Fibroblast of lung (primary cell): Measurements from ENCODE around the gene CDKAL1.
"Not testable (repeated sequence)": the region's sequence is repeated elsewhere in the genome, so short reads cannot be mapped to it uniquely, and the experiment has no call there.

ENCODE experiments used
- CTCF ChIP-seq, 2 donors: IDR thresholded peaks in 1 of 2; conservative IDR thresholded peaks in 1 of 2; 1 replicate in 1 of 2; 2 replicates in 1 of 2; pipeline ENCODE4 v1.5.1; 2011 to 2012; ENCODE audit warnings: low read length in 2 of 2, control low read depth in 1 of 2, inconsistent platforms in 1 of 2, low read depth in 1 of 2, mild to moderate bottlenecking in 1 of 2
- EZH2 ChIP-seq: IDR thresholded peaks from 2 replicates; pipeline ENCODE4 v1.5.1; 2012; ENCODE audit warnings: low read length, control low read depth, mild to moderate bottlenecking; ENCODE audit errors: missing control alignments

GRCh38 chr6:20594299-20594853 is 60.1 kb downstream of the CDKAL1 start:
- TF ChIP-seq CTCF (conservative IDR thresholded peaks at IDR 0.05 in 1 of 2, IDR thresholded peaks at IDR 0.05 in 1 of 2; ENCODE audit: low read depth in 1 of 2, low read length in 2 of 2); EZH2: not testable (repeated sequence)
